ENCODE results near the gene ATP6AP1. TPM values are rescaled to one million over a fixed set of nuclear protein-coding genes. Genes with fewer than 3 reads are reported as not detected.
A peak's percentile ranks its signal among the peaks of the same experiment; 100 is the strongest.

The ATP6AP1 gene
- total and polyA plus RNA-seq, 9 of the 15 experiments (the other 6 are each of a cell fraction or from before 2014, with no cell fraction given), result 8.3 to 90.5 (median 52.9) TPM

GRCh38 chrX:154428176-154429171 lies at the start of gene ATP6AP1 (continued):
- no peak for TF ChIP-seq HINFP (tag; conservative IDR thresholded peaks at IDR 0.05; ENCODE audit: low read depth)
- no peak for TF ChIP-seq FOSL1 (tag; conservative IDR thresholded peaks at IDR 0.05)
- TF ChIP-seq TCFL5 (CRISPR knock-in tag; conservative IDR thresholded peaks at IDR 0.05), result no peak
- TF ChIP-seq SIX5 (IDR thresholded peaks at IDR 0.05; ENCODE audit: borderline replicate concordance in 1 of 2, insufficient read depth in 1 of 2, low read depth in 1 of 2, low read length in 2 of 2), result no peak
- TF ChIP-seq ZKSCAN8 (CRISPR knock-in tag; IDR thresholded peaks at IDR 0.05), result no peak
- no peak for TF ChIP-seq ZSCAN32 (CRISPR knock-in tag; IDR thresholded peaks at IDR 0.05)
- TF ChIP-seq CREB1 (IDR thresholded peaks at IDR 0.05), result peak; percentile 39; the same call in 1 of the 2 replicates
- TF ChIP-seq CREB1 (CRISPR knock-in tag; IDR thresholded peaks at IDR 0.05), result peak; percentile 74
- no peak for TF ChIP-seq RBM17 (IDR thresholded peaks at IDR 0.05; ENCODE audit: borderline replicate concordance, low read depth, low read length)
- TF ChIP-seq ZBTB17 (CRISPR knock-in tag; IDR thresholded peaks at IDR 0.05), result no peak
- TF ChIP-seq HDAC6 (IDR thresholded peaks at IDR 0.05; ENCODE audit: low read depth, low read length), result no peak
- TF ChIP-seq CTCFL (IDR thresholded peaks at IDR 0.05; ENCODE audit: borderline replicate concordance, insufficient read depth, low read depth, low read length, poor library complexity, severe bottlenecking), result no peak
- TF ChIP-seq MITF (IDR thresholded peaks at IDR 0.05), result peak; percentile 83; the same call in 1 of the 2 replicates
- no peak for TF ChIP-seq ZNF282 (CRISPR knock-in tag; IDR thresholded peaks at IDR 0.05)
- TF ChIP-seq SUPT5H (IDR thresholded peaks at IDR 0.05), result peak; percentile 52; the same call in 1 of the 2 replicates
- peak; percentile 73 for TF ChIP-seq ZFX (CRISPR knock-in tag; IDR thresholded peaks at IDR 0.05)
- no peak for TF ChIP-seq CEBPZ (IDR thresholded peaks at IDR 0.05; ENCODE audit: borderline replicate concordance, low read depth, low read length)

All from K562 (cell line).